Stimulated activated CD8-positive, alpha-beta memory T cell treated with anti-CD3 and anti-CD28 coated beads, Interleukin-15, amount 100 ng/mL, for 4 hours (primary cell): Measurements from ENCODE around the gene IL12RB2.

Experiments
- DNase-seq, 2 donors: peaks; one replicate each; pipeline ENCODE4 v3.0.0-alpha.2; 2020; ENCODE audit warnings: low read depth in 2 of 2

Gene IL12RB2

GRCh38 chr1:67348586-67349252 lies 41.0 kb downstream of the IL12RB2 start:
- DNase-seq: no peak

DNA sequence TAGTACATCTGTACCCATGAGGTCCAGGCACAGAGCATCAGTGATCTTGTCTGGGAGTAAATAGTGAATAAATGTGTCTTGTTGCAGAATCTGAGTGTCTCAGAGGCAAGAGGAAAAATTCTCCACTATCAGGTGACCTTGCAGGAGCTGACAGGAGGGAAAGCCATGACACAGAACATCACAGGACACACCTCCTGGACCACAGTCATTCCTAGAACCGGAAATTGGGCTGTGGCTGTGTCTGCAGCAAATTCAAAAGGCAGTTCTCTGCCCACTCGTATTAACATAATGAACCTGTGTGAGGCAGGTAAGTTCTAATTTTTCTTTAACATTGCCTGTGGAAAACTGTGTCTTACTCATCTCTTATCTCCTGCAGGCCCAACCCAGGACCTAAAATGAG lies 43.1 kb downstream of the IL12RB2 start:
- no peak for DNase-seq

- no peak for DNase-seq
These were observed 44.5 kb downstream of the IL12RB2 start for GRCh38 chr1:67352211-67352610.

- no peak for DNase-seq
These were observed 48.2 kb downstream of the IL12RB2 start for GRCh38 chr1:67355745-67356424.

DNA sequence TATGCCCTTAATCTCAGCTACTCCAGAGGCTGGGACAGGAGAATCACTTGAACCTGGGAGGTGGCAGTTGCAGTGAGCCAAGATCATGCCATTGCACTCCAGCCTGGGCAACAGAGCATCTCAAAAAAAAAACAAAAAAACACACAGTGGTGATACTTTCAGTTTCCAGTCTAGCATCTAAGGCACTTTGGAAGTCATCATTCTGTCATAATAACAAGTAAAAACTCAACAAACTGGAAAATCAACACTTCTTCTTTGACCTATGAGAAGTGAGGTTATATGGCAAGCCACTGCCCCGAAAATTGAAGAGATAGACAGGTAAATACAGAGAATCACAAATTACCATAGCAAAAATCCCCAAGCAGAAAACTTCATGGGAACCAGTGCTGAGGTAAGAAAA lies 51.9 kb downstream of the IL12RB2 start:
- no peak for DNase-seq

GRCh38 chr1:67361641-67362040 lies 54.0 kb downstream of the IL12RB2 start:
- DNase-seq: no peak

DNA sequence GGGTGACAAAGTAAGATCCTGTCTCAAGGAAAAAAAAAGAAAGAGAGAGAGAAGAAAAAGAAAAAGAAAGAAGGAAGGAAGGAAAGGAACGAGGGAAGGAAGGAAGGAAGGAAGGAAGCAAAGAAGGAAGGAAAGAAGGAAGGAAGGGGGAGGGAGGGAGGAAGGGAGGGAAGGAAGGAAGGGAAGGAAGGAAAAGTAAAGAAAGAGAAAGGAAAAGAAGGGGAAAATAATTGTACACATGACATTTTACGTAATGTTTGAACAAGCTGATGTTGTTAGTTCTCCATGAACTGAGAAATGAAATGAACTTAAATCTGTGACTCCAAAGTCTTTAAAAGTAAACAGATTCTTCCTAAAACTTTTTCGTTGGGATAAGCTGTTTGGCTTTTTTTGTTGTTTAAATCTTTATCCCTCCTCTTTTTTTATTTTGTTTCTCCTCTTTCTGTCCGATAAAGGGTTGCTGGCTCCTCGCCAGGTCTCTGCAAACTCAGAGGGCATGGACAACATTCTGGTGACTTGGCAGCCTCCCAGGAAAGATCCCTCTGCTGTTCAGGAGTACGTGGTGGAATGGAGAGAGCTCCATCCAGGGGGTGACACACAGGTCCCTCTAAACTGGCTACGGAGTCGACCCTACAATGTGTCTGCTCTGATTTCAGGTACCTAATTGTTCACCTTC lies 59.8 kb downstream of the IL12RB2 start:
- DNase-seq: no peak

DNA sequence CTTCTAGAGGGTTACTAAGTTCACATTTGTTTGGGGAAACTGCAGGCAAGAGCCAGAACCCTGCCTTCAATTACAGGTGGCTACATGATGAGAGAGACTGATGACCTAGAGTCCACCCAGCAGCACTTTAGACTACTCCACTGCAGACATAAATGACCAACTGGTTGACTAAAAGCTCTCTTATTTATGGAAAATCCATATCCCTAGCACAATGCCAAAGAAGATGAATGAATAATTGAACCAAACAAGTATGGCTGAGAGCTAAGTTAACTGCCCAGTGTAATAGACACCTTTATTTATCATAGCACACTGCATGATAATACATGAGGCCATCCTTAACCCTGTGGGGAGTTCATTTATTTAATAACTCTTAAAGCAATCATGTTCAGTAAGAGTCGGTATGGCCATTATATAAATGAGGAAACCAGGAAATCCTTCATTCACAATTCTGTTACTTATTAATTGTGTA lies 60.4 kb downstream of the IL12RB2 start:
- DNase-seq: no peak

GRCh38 chr1:67371043-67371442 lies 63.4 kb downstream of the IL12RB2 start:
- DNase-seq: no peak

DNA sequence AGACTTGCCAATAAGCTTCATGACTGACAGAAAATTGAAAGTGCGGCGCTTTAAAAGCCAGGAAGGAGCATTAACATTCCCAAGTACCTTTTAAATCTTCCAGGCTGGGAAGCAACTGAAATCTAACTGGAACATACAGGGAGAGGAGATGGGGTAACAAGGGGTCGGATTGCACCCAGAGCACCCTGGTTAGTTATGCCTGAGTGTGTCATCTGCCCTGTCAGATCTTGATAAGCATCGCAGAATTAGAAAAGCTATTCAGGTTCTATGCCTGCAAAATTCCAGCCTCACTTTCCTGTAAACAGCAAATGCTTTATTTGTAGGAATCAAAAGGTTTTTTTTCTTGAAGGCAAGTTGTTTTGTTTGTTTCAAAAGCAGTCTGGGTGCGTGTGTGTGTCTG lies 64.0 kb downstream of the IL12RB2 start:
- no peak for DNase-seq

DNA sequence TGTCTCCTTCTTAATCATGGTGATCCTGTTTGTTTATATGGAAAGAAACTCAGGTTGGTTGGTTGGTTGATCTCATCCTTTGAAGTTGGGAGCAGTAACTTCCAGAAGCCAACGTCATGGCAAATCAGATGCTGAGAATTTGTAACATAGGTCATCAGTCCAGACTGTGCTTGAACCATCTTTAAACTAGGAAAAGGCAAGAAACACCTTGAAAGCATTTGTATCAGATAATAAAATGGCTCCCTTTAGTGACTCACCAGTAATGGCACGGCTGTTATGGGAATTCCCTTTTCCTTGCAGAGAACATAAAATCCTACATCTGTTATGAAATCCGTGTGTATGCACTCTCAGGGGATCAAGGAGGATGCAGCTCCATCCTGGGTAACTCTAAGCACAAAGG lies 64.5 kb downstream of the IL12RB2 start:
- DNase-seq: no peak

- DNase-seq: no peak
These were observed 65.2 kb downstream of the IL12RB2 start for GRCh38 chr1:67372898-67373297.

- no peak for DNase-seq
These were observed 68.7 kb downstream of the IL12RB2 start for GRCh38 chr1:67376381-67376780.

DNA sequence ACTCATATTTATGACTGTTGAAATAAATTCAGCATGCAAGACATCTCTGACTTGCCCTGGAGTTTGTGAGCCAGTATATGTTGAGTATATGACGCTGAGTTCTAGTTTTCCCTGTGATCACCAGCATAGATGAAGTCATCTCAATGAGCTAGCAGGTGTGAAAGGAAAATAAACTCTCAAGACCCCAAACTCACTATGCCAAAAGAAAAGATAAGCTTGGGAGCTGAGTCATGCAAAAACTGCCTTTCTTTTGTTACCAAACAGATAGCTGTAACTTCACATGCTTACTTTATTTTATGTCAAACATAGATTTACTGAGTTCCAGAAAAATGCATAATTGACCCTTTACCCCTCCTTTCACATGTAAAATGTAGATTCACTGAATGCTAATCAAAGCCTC lies 69.6 kb downstream of the IL12RB2 start:
- no peak for DNase-seq

GRCh38 chr1:67381154-67381553 lies 73.5 kb downstream of the IL12RB2 start:
- no peak for DNase-seq

GRCh38 chr1:67382292-67382691 lies 74.6 kb downstream of the IL12RB2 start:
- DNase-seq: no peak

DNA sequence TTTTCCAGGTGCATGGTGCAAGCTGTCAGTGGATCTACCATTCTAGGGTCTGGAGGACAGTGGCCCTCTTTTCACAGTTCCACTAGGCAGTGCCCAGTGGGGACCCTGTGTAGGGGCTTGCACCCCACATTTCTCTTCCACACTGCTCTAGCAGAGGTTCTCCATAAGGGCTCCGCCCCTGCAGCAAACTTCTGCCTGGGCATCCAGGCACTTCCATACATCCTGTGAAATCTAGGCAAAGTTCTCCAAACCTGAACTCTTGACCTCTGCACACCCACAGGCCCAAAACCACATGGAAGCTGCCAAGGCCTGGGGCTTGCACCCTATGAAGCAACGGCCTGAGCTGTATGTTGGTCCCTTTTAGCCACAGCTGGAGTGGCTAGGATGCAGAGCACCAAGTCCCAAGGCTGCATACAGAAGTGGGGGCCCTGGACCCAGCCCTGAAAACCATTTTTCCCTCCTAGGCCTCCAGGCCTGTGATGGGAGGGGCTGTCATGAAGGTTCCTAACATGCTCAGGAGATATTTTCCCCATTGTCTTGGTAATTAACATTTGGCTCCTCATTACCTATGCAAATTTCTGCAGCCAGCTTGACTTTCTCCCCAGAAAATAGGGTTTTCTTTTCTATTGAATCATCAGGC lies 76.4 kb downstream of the IL12RB2 start:
- no peak for DNase-seq

DNA sequence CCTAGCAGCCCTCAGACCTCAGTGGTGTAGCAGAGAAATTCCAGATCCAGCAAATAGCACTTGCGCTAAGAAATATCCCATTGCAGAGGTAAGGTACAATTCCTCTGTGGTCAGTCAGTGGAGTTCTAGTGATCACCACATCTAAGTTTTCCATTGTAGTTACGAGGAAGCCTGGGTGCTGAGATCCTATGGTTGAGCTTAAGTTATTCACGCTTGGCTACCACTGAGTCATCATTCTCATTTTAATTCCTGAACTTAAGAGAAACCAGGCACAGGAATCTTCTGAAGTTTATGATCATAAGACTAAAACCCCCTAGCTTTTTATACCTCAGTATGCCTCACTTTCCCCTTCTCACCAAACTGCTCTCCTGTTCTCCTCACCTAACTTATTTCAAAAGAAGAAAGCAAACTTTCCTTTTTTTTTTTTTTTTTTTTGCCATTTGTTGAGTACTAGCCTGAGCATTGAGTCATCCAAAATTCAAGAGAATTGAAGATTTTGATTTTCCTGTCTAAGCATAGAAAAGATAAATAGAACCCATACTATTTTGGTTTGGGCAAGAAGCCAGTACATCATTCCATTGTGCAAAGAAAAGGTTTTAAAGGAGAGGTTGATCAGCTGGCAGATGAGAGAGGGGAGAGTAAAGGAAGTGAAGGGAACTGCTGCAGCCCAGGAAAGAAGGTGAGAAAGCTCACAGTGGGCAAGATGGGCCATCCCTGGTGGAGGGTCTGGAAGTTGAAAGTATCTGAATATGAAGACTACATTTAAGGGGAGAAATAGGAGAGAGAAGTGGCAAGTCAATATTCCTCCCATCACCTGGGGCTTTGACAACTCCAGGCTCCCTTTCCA lies 82.6 kb downstream of the IL12RB2 start:
- DNase-seq: no peak

DNA sequence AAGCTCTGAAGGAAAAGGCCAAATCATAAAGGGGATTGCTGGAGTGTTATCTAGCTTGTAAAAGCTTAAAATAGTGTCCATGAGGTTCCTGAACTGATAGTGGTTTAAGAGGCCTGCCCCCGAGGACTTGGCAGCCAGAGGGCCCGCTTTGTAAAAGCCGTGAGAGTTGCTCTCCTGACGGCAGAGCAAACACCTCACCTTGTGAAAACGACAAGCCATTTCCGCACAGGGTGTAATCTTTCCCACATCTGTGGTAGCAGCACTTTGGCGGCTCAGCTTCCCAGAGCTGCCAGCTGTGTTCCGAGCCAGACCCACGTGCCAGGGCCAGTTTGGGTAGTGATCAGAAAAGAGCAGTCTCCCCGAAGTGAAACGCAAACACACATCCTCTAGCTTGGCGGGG lies 85.6 kb downstream of the IL12RB2 start:
- no peak for DNase-seq

DNA sequence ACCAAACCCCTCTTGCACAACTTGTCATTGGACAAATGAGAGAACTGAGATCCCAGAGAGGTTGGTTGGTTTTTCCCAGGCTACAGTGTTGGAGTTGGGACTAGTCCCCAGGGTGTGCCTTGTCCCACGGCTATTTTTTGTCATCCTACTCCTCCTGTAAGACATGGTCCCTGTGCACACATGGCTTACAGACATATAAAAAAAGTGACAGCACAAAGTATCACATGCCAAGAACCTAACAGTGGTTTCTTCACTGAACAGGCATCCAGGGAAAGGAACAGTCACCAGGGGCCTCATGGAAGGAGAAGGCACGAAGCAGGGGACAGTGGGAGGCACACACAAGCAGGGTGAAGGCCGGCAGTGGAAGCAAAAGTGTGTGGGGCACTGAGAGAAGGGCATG lies 86.1 kb downstream of the IL12RB2 start:
- DNase-seq: no peak

GRCh38 chr1:67394548-67394947 lies 86.9 kb downstream of the IL12RB2 start:
- no peak for DNase-seq
